Bronchial epithelial cell (primary cell): Measurements from ENCODE around the gene RAI1. TPM values are rescaled to one million over a fixed set of nuclear protein-coding genes. Genes with fewer than 3 reads are reported as not detected.

ENCODE experiments used
- DNase-seq: peaks from one replicate; pipeline ENCODE4 v3.0.0-alpha.2; 2010; ENCODE audit warnings: low read depth
- FAIRE-seq: peaks from 2 replicates; lab custom pipeline; 2011; peaks lifted over from hg19 to GRCh38; lab: Jason Lieb, UNC
- H3K27me3 ChIP-seq: 2 replicates; pipeline ENCODE4 v1.5.1; 2011; ENCODE audit warnings: low read length; ENCODE audit not compliant: control insufficient read depth, insufficient read depth
- H3K36me3 ChIP-seq: 2 replicates; pipeline ENCODE4 v1.5.1; 2011; ENCODE audit warnings: low read length; ENCODE audit not compliant: control insufficient read depth, insufficient read depth
- H3K4me3 ChIP-seq: 2 replicates; pipeline ENCODE4 v1.5.1; 2011; ENCODE audit warnings: mild to moderate bottlenecking, low read depth, low read length, control low read depth
- total RNA-seq: library from RNA; depleted of rRNA; stranded (reverse); fragments of >200 nt; gene quantifications from 2 replicates; pipeline ENCODE4 v1.2.1, GENCODE V29; 2014
- TF ChIP-seq, protein P1 (sequence below): IDR thresholded peaks from 2 replicates; pipeline ENCODE4 v1.5.1; 2011; ENCODE audit warnings: mild to moderate bottlenecking, moderate library complexity, low read length, control low read depth, inconsistent platforms; ENCODE audit not compliant: insufficient read depth, severe bottlenecking

RAI1 gene
- total RNA-seq, 1 donor from 2014 or later = 7.4 TPM

DNA sequence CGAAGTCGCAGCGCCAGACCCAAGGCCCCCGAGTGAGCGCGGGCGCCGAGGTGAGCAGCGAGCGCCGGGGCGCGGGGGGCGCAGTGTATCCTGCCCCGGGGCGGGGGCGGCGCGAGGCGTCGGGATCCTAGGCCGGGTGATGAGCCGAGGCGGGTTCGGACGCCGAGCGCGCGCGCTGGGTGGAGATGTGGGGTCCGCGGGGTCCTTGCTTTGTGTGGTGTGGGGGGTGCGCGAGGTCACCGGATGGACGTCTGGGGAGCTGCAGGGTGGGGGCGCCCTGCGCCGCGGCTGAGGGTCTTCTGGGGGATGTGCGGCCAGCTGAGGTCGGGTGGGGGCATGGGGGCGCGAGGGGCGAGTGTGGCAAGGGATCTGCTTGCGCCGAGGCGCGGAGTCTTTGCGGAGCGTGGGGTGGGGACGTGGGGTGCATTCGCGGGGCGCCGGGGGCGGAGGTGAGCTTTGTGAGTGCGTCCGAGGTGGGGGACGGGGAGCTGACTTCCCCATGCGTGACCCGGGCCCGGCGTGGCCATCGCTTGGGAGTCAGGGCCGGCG is 560 bp downstream of the RAI1 start:
- TF ChIP-seq, protein P1, sequence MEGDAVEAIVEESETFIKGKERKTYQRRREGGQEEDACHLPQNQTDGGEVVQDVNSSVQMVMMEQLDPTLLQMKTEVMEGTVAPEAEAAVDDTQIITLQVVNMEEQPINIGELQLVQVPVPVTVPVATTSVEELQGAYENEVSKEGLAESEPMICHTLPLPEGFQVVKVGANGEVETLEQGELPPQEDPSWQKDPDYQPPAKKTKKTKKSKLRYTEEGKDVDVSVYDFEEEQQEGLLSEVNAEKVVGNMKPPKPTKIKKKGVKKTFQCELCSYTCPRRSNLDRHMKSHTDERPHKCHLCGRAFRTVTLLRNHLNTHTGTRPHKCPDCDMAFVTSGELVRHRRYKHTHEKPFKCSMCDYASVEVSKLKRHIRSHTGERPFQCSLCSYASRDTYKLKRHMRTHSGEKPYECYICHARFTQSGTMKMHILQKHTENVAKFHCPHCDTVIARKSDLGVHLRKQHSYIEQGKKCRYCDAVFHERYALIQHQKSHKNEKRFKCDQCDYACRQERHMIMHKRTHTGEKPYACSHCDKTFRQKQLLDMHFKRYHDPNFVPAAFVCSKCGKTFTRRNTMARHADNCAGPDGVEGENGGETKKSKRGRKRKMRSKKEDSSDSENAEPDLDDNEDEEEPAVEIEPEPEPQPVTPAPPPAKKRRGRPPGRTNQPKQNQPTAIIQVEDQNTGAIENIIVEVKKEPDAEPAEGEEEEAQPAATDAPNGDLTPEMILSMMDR = no peak
- peaks cover 3% of the 10 kb centered on the region for H3K36me3 ChIP-seq
- no peak for DNase-seq
- H3K27me3 ChIP-seq = no peaks in the 10 kb centered on the region
- peak overlapping the region; percentile 80 for H3K4me3 ChIP-seq
- no peak for FAIRE-seq

GRCh38 chr17:17682293-17682736 is 1.1 kb downstream of the RAI1 start:
- Histone ChIP-seq H3K4me3 (peak overlapping the region; percentile 80), H3K27me3 (no peaks in the 10 kb centered on the region), H3K36me3 (peaks cover 3% of the 10 kb centered on the region)
- DNase-seq (no peak), FAIRE-seq (no peak)
- TF ChIP-seq, protein P1 = no peak

DNA sequence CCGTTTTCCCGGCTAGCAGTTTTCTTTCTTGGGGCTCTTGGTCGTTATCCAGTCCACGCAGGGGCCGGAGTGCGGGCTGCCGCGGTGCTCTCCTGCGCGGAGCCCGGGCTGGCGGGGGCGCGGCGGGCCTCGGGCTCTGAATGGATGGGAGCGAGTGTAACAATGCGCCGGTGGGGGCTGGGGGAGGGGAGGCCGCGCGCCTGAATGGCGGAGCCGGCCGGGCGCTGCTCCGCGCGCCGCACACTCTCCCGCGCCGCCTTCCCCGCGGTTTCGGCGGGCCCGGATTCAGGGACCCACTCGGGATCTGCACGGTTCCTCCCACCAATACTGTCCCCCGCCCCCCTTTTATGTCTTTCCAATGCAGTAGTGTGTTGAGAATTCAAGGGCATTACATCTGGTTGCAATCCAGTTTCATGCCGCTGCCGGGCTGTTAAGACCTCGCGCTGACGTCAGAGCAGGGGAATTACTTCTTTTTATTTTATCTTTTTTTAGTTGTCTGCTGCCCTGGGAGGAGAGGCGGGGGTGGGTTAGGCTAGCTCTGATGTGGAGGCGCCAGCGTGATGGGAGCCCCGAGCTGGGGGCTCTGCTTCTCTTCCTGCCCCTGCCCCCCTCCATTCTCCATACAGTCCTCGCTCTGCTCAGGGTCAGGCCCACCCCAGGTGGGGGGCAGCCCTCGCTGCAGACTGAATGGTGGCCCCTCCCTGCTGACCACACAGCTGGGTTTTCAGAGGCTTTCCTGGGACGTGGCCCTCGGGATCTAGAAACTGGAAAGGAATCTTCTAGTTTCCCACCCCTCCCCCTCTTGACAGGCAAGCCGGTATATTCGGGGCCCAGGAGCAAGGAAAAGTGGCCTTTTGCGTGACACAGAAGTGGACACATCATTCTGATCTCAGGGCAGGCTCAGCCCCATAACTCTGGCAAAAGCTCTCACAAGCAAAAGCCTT is 1.8 kb downstream of the RAI1 start:
- peak; percentile 43 for DNase-seq
- TF ChIP-seq, protein P1 = no peak
- H3K27me3 ChIP-seq = no peaks in the 10 kb centered on the region
- peak overlapping the region; percentile 80 for H3K4me3 ChIP-seq
- peaks cover 3% of the 10 kb centered on the region for H3K36me3 ChIP-seq
- no peak for FAIRE-seq

GRCh38 chr17:17683710-17684365 is 2.6 kb downstream of the RAI1 start:
- DNase-seq (peak; percentile 31), FAIRE-seq (no peak)
- TF ChIP-seq, protein P1 = no peak
- Histone ChIP-seq H3K27me3 (no peaks in the 10 kb centered on the region), H3K36me3 (peaks cover 3% of the 10 kb centered on the region), H3K4me3 (no peak overlapping the region)

DNA sequence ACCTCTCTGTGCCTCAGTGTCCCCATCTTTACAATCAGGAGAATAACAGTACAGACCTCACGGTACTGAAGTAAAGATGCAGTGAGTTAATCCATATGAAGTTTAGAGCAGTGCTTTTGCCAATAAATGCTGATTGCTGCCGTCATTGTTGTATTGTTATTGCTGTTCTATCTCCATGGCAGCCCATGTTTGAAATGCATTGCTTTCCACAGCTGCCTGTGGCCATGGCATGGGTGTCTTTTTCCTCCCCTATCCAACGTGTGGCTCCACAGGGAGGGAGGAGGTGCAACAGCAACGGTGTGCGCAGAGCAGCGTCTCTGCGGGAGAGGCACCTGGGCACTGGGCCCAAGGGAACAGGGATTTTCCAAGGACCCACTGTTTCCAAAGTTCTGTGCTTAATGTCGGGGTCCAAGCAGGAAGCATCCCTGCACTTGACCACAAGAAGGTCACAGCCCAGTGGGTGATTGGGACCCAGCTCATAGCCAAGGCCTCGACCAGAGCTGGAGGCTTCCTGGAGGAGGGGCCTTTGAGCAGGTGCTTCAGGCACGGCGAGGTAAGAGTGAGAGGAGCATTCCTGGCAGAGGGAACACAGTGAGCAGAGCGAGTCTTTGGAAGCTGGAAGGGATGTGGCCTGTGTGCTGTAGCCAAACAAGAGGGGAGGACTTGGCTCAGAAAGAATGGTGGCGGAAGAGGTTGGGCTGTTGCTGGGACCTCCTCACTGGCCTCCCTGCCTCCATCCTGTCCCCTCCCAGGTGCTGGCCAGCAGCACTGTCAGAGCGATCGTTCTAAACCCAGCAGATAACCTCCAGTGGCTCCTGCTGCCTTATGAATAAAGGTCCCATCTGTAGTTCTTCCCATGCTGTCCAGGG is 3.9 kb downstream of the RAI1 start:
- DNase-seq (peak; percentile 33), FAIRE-seq (no peak)
- H3K4me3 ChIP-seq = no peak overlapping the region
- TF ChIP-seq, protein P1 = no peak
- H3K27me3 ChIP-seq = no peaks in the 10 kb centered on the region
- H3K36me3 ChIP-seq = peaks cover 5% of the 10 kb centered on the region
